ENCODE results near the gene BCDIN3D.

BCDIN3D gene

DNA sequence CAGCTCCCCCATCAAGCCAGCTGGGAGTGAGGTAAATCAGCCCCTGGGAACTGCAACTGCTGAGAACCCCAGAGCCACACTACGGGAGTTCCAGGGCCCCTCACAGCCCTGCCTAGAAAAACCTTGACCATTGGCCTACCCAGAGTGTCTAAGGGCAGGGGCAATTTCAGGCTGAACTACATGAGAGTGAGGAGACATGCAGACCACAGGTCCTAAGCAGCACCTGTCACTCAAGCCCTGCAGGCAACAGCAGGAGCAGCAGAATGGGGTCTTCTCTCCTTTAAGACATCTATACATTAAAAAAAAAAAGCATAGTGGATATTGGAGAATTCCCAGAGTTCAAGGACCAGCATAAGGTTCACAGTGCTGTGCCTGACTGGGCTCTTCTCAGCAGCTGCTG lies 19.6 kb downstream of the BCDIN3D start:
- no peak for DNase-seq (ENCODE audit: low read depth in 2 of 2, low spot score in 1 of 2)

DNA sequence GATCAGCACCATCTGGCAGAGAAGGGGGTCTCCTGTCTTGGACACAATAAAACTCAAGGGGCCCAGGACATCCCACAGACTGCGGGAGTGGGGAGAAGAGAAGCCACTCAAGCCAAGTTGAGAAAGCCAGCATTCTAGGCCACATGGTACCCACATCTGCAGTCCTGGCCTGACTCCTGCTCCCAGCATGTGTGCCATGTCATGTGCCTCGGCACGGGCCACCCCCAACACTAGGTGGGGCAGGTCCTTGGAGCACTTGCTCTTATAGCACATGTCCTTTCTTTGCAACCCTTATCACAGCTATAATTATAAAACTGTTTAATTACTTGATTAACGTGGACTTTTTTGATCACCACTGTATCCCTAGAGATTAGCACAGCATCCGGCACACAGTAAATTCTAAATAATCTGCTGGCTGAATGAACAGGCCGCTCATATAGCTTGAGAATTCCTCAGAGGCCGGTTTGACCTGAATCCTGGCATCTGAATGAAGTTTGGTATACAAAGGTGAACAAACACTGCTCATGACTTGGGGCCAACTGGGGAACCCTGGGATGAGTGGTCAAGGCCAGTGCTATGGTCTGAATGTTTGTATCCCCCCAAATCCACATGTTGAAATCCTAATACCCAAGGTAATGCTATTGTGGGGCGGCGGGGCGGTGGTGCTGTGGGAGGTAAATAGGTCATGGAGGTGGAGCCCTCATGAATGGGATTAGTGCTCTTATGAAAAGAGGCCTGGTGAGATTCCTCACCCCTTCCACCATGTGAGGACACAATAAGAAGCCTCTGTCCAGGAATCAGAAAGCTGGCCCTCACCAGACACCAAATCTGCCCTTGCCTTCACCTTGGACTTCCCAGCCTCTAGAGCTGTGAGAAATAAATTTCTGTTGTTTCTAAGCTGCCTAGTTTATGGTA lies 21.3 kb downstream of the BCDIN3D start:
- no peak for DNase-seq (ENCODE audit: low read depth in 2 of 2, low spot score in 1 of 2)

DNA sequence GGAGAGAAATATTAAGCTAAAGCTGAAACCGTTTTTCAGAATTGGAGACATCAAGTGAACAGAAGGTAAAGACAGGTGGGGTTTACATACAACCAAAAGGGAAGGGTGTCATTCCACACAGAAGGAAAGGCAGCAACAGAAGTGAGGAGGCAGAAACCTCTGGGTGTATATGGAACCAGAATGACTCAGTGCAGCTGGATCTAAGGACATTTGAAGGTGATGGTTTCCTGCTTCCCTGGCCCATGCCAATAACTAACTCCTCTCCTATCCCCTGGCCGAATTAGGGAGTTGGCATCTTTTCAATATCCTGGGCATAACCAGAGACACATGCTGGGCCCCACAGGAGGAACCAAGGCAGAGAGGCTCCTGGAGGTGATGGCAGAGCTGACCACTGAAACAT lies 23.1 kb downstream of the BCDIN3D start:
- DNase-seq (ENCODE audit: low read depth in 2 of 2, low spot score in 1 of 2), result no peak

DNA sequence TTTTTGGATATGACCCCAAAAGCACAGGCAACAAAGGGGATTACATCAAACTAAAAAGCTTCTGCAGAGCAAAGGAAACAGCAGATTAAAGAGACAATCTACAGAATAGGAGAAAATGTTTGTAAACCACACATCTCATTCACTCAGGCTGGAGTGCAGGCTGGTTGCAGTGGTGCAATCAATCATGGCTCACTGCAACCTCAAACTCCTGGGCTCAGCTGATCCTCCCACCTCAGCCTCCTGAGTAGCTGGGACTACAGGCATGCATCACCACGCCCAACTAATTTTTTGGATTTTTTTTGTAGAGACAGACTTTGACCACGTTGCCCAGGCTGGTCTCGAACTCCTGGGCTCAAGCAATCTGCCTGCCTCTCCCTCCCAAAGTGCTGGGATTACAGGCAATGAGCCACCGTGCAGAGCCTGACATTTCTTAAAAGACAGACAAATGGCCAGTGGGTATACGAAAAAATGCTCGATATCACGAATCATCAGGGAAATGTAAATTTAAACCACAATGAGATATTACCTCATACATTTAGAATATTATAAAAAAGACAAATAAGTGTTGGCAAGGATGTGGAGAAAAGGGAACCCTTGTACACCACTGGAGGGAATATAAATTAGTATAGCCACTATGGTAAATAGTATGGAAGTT lies 24.5 kb downstream of the BCDIN3D start:
- no peak for DNase-seq (ENCODE audit: low read depth in 2 of 2, low spot score in 1 of 2)

DNA sequence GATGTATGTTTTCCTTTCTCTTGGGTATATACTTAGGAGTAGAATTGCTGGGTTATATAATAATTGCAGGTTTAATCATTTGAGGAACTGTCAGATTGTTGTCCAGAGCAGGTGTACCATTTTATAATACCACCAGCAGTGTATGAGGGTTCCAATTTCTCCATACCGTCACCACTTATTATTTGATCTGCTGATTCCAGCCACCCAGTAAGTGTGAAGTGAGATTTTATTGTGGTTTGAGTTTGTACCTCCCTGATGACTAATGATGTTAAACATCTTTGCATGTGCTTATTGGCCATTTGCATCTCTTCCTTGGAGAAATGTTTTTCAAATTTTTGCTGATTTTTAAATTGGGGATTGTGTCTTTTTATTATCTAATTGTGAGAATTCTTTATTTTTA lies 29.8 kb downstream of the BCDIN3D start:
- no peak for DNase-seq (ENCODE audit: low read depth in 2 of 2, low spot score in 1 of 2)

DNA sequence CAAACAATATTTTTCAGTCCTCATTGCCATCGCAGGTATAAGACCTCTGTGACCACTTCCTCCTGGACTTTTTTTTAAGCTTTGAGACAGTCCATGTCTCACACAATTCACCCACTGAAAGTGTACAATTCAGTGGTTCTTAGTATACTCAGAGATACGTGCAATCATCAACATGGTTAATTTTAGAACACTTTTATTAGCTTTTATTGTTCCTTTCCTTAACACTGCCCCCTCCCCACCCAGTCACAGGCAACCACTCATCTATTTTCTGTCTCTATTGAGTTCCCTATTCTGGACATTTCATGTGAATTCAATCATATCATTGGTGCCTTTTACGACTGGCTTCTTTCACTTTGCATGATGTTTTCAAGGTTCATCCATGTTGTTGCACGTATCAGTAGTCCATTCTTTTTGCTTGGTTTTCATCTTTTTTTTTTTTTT lies 30.9 kb downstream of the BCDIN3D start:
- no peak for DNase-seq (ENCODE audit: low read depth in 2 of 2, low spot score in 1 of 2)

DNA sequence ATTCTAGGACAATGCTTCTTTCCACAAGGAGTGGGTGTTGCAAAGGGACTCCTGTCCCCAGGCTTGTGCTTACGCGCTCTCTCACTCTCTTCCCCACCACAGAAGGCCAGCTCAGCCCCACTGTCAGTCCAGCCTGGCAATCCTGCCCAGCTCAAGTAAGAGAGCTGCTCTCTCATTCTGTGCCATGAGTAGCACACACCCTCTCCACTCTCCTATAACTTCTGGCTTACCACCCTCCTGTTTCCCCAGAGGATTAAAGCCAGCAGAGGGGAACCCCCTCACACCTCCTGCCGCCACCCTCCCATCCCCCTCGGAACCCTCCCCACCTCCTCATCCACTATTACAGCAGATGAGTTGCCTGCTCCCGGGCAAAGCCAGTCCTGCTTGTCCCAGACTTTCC lies 31.8 kb downstream of the BCDIN3D start:
- no peak for DNase-seq (ENCODE audit: low read depth in 2 of 2, low spot score in 1 of 2)

DNA sequence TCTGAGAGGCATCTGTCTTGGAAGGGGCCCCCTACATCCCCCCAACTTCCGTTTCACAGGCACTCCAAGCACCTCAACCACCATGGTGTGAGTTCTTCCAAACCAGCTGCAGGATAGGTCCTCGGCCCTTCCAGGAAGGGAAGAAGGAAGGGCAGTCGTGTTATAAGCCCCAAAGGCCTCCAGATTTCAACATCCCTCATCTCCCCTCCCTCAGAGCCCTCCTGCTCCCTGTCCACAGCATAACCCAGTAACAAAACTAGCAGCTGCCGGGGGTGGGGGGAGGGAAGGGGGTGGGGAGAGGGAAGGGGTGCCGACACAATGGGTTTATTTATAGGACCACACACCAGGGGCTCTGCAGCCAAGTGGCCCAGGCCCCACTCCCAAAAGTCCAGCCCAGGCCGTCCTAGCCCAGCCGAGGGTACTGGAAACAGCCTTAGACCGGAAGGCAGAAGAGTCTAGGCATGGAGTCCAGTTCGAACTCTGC lies 33.0 kb downstream of the BCDIN3D start:
- DNase-seq (ENCODE audit: low read depth in 2 of 2, low spot score in 1 of 2), result no peak

DNA sequence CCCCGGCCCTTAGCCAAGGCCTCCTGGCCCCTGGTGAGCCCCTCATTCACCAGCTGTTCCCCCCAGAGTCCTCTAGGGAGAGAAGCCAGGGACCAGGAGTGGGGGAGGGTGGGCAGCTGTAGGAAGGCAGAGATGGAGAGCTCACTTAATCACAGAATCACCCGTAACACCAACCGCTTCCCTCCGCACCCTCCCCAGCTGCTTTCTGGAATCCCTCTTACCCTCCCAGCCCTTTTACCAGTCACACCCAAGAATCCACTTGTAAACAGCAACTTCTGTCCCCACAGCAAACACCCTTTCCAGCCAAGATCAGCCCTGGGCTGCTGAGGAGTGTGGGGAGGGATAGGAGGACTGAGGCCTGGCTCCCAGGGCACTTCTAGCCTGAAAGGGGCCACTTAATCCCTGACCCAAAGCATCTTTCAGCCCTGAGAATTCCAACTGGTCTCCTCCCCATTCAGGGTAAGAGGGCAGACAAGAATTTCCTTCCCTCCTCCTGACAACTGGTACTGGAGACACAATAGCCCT lies 33.5 kb downstream of the BCDIN3D start:
- no peak for DNase-seq (ENCODE audit: low read depth in 2 of 2, low spot score in 1 of 2)

DNA sequence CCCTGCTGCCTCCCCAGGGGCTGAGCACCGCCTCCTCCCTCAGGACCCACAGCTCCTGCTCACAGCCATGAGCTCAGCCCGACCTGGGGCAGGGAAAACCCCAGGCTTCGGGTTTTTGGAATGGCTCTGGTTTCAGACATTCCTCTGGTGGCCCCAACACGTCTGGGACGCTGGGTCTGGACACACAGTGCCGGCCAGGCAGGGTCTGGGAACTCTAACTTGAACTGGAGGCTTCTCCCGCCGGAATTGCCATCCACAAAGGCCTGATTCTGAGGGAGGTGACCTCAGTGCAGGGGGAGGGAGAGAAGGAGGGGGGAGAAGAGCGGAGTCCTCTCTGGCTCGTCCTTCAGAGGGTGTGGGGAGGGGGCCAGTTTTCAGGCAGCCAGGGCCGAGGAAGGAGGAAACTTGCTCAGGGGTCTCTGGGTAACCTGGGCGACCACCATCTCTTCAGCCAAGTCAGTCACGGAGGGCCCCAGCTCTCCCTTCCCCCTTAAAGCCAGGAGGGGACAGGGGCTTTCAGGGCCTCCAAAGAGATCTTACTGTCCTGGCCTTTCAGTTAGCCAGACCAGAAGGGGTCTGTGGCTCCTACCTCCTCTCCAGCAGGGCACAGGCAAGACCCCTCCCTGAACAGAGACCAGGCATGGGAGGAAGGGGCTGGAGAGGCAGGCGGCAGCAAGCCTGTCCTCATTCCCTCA lies 34.1 kb downstream of the BCDIN3D start:
- DNase-seq (ENCODE audit: low read depth in 2 of 2, low spot score in 1 of 2), result no peak

DNA sequence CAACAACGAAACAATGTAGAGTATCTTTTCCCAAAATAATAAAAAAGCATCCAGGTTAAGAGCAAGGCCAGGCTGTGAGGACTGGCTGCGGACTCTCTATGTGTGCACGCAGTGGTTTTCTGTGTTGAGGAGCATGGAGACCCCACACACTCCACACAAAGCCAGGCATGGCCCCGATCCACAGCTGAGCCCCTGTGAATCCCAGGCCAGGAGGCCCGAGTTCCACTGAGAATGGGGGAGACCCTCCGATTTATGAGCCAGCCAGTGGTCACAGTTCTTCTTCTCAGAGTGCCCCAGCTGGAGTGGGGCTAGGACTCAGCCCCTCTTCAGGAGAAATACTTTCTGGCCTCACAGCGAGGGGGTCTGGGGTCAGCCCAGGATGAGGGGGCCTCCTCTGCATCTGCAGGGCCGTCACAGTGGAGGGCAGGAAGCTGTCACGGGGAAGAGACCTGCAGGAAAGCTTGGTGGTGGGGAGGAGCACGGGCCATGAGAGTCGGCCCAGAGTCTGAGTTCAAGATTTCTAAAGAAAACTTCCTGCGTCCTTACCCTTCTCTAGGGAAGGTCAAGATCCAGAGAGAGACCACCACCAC lies 34.8 kb downstream of the BCDIN3D start:
- no peak for DNase-seq (ENCODE audit: low read depth in 2 of 2, low spot score in 1 of 2)

DNA sequence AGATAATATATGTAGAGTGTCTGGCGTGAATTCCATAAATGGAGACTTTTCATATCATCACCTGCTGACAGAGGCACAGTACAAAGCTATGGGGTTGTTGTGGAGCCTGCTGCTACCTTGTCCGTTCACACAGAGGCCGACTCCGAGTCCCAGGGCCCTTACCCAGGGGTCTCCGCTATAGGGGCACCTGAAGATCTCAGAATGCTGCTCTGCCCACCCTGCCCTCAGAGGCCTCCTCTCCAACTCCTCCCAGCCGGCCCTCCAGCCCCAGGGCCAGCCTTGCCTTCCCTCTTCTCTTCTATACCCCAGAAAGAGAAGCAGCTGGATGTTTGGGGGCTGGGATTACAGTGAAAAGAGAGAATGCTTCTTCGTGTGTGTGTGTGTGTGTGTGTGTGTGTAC lies 36.0 kb downstream of the BCDIN3D start:
- no peak for DNase-seq (ENCODE audit: low read depth in 2 of 2, low spot score in 1 of 2)

DNA sequence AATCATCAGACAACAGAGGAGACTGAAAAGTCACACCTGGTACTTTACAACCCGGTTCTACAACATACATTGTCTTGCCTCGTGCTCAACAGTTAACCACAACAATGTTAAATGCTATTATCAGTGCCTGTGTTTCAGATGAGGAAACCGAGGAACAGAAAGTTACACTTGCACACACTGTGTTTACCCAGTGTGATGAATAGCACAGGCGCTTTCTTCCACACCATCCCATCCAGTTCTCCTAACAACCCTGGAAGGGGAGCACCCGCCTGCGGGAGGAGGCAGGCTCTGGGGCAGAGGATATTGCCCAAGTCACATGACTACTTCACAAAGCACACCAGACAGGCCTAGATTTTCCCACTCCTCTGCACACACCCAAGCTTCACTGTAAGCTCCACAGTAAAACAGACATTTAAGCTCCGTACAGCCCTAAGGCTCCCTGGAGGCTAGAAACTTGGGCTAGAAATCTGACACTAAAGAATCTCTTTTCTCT lies 36.5 kb downstream of the BCDIN3D start:
- DNase-seq (ENCODE audit: low read depth in 2 of 2, low spot score in 1 of 2), result no peak

DNA sequence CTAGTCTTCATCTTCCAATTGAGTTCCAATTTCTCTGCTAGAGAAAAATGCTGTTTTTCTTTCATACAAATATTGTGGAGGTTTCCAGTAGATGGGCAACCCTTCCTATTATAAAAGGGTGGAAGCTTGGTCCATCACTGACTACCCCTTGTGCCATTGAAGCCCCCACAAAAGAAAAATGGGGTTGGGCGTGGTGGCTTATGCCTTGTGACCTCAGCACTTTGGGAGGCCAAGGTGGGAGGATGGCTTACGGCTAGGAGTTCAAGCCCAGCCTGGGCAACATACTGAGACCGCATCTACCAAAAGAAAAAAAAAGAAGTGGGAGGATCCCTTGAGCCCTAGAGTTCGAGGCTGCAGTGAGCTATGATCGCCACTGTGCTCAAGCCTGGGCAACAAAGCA lies 37.5 kb downstream of the BCDIN3D start:
- no peak for DNase-seq (ENCODE audit: low read depth in 2 of 2, low spot score in 1 of 2)

DNA sequence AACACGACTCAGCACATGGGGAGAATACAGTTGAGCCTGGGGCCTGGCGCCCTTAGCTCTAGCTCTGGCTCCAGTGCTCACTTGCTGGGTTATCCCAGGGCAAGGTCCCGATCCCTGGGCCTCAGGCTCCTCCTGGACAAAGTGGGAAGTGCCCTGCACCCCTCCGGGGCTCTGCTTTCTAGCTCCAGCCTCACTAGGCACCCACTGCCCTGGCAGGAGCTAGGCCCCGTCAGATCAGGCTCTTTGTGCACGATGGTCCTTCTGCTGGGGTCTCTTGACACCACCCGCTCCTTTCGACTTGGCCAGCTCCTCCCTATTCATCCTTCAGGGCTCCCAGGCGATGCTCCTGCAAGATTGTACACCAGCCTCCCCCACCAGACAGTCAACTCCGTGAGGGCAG lies 38.1 kb downstream of the BCDIN3D start:
- DNase-seq (ENCODE audit: low read depth in 2 of 2, low spot score in 1 of 2), result no peak

DNA sequence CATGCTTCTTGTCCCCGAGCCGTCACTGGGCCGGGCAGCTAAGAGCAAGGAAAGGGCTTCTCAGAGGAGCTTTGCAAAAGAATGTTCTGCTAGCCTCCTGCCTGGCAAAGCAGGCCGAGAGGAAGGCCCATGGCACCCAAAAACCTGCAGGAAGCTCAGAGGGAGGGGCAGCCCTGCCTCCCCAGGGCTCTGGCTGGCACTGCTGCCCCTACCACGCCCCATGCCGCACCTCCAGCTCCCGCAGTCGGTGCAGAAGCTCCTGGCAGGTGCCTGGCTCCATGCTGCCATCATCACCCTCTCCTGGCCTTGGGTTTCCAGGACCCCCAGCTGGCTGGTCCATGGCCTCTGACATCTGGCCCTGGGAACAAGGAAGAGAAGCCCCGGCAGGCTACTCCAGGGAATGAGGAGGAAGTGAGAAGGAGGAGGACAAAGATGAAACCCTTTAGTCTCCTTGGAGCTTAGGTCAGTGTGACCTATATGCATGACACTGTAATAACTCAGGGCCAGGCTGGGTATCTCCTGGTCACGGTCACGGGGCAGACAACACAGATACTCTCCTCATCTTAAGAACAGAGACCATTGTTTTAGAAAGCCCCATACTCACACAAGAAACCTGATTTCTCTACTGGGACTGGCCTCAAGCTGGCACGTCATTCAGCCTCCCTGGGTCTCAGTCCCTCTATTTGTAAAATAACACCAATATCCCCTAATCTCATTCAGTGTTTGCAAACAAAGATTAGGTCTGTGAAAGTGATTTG lies 39.0 kb downstream of the BCDIN3D start:
- DNase-seq (ENCODE audit: low read depth in 2 of 2, low spot score in 1 of 2), result no peak

DNA sequence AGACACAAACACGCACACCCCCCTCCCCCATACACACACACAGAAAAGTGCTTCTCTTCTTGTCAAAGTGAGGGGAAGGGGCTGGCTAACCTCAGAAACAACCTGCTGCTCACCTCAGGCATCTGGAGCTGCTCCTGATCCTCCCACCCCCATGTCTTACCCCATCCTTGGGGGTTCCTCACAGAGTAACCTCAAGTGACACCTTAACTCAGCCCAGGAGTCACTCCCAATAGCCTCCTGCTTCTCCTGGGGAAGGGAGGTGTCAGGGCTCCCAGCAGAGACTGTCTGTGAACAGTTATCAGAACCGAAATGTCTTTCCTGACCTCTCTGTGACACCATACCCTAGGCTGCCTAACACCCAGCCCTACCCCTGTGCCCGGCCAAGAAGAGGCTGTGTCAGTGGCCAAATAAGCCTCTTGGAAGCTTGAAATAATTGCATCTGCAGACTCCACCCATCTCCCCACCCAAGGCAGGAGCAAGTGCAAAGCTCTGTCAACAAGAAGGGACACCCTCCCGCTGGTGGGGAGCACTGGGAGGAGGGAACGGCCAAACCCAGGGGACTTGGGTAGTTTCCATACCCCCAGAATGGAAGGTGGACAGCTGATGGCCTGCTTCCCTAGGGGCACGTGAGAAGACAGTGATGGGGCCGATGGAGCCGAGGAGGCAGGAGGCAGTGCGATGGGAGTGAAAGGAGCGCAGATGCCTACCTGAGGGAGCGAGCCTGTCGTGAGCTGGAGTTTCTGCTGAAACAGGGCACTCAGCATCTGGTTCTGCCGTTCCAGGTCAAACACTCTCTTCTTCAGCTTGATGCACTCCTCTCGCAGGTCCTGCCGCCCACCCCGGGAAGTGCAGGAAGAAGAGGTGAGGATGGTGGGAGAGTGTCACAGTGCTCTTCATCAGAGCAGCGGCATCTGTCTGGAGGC lies 41.5 kb downstream of the BCDIN3D start:
- no peak for DNase-seq (ENCODE audit: low read depth in 2 of 2, low spot score in 1 of 2)

DNA sequence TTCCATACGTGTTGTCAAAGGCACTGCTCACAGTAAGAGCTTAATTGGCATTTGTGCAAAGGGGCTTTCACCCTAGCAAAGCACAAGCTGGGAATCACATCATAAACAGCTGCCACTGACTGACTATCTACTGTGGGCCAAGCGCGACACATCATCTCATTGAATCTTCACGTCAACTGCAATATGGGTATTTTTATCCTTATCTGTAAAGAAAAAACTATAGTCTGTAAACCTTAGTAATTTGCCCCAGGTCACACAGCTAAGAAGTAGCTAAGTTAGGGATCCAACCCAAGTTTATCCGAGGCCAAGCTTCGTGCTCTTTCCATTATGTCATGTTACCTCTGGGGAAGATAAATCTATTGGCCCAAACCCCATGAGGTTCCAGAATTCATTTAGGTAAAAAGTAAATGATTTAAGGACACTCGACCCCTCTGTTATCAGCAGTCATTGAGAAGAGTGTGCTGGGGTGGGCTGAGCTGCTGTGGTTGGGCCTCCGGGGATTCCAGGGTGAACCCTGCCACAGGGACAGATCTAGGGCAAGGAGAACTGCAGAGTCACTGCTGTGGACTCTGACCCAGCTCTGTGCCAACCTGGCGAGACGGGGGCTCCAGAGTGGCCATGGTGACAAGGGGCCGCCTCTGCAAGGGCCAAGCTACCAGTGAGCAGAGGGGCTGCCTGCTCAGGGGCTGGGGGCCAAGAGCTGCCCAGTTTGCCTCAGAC lies 42.3 kb downstream of the BCDIN3D start:
- no peak for DNase-seq (ENCODE audit: low read depth in 2 of 2, low spot score in 1 of 2)

DNA sequence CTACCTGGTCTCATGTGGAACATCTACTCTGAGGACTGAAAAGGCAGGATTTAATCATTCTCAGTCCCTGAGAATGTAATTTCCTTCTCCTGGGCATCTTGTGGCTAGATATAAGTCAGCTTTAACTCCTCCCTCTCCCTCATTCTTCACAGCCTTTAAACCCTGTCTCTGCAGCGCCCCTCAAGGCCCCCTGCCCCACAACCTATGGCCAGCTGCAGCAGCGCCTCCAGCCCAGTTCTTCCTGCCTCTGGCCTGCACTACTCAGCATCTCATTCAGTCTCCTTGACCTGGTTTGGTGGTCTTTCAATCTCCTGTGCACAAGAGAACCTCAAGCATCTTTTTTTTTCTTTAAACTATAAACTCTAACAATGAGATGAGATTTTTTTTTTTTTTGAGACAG lies 44.0 kb downstream of the BCDIN3D start:
- no peak for DNase-seq (ENCODE audit: low read depth in 2 of 2, low spot score in 1 of 2)
